NCI-H2107 (cell line): ENCODE data around the gene RFFL.
"Not testable (repeated sequence)": the region's sequence is repeated elsewhere in the genome, so short reads cannot be mapped to it uniquely, and the experiment has no call there.

Experiments used
- DNase-seq: peaks from one replicate; lab custom pipeline; 2025; lab: John Stamatoyannopoulos, UW

RFFL gene

GRCh38 chr17:35048685-35049379 lies 14.7 kb downstream of the RFFL start:
- DNase-seq = no peak

DNA sequence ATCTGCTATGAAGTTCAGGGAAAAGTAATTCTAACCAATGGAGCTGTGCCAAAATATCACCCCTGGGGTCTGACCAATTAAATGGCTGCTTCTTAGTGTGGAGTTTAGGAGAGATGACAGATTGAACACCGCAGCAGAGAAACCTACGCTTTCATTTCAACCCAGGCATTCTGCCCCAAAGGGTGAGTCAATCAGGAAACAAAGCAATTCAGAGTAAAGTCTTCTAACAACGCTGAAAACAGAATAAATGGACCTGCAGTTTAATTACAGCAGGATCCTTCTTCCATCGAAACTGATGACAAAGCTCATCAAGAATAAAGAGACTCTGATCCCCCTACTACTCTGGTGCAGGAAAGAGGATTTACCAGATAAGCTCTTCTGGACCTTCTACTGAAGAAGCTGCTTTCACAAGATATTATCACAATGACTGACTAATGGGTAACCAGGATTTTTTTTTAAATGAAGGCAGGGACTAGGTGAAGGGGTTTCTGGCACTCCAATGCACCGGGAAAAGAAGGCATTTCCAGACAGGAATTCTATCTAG lies 16.7 kb downstream of the RFFL start:
- DNase-seq = no peak

GRCh38 chr17:35046245-35046644 lies 17.3 kb downstream of the RFFL start:
- DNase-seq = no peak

DNA sequence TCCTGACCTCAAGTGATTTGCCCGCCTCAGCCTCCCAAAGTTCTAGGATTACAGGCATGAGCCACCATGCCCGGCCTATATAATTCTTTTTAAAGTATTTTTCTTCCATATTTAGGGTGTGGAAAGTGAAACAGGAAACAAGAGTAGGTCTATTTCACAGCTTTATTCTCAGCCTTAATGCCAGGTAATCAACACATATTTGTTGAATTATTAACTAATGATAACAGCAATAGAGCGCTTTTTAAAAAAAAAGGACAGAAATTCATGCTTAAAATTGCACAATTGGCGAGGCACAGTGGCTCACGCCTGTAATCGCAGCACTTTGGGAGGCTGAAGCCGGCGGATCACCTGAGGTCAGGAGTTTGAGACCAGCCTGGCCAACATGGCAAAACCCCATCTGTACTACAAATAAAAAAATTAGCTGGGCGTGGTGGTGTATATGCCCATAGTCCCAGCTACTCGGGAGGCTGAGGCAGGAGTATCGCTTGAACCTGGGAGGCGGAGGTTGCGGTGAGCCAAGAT lies 18.0 kb downstream of the RFFL start:
- DNase-seq = not testable (repeated sequence)

GRCh38 chr17:35044181-35044580 lies 19.3 kb downstream of the RFFL start:
- DNase-seq = no peak

DNA sequence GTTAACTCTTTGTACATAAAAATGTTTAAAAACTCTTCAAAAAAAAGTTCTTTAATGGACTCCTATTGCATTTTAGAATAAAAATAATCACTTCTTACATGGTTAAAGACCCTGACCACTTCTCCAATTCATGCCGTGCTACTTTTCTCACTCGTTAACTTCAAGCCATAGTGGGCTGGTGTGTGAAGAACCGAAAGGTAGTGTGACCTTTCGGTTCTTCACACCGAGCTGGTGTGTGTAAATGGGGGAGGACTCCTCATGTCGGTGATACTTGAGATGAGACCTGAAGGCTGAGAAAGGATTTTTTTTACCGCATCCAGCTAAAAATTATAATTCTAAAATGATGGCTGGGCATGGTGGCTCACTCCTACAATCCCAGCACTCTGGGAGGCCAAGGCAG lies 22.1 kb downstream of the RFFL start:
- no peak for DNase-seq

DNA sequence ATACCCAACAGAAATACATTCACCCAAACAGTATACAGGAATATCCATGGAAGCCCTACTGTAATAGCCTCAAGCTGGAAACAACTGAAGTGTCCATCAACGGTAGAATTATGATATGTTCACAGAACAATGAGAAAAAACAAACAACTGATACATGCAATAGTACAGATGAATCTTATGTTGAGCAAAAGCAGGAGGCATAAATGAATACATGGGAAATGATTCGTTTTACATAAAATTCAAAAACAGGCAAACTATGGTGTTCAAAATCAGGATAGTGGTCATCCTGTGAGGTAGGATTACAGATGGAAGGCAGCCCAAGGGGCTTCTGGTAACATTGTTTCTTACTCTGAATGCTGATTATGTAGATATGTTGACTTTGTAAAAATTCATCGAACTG lies 25.1 kb downstream of the RFFL start:
- DNase-seq = no peak

GRCh38 chr17:35030780-35031179 lies 32.7 kb downstream of the RFFL start:
- no peak for DNase-seq

DNA sequence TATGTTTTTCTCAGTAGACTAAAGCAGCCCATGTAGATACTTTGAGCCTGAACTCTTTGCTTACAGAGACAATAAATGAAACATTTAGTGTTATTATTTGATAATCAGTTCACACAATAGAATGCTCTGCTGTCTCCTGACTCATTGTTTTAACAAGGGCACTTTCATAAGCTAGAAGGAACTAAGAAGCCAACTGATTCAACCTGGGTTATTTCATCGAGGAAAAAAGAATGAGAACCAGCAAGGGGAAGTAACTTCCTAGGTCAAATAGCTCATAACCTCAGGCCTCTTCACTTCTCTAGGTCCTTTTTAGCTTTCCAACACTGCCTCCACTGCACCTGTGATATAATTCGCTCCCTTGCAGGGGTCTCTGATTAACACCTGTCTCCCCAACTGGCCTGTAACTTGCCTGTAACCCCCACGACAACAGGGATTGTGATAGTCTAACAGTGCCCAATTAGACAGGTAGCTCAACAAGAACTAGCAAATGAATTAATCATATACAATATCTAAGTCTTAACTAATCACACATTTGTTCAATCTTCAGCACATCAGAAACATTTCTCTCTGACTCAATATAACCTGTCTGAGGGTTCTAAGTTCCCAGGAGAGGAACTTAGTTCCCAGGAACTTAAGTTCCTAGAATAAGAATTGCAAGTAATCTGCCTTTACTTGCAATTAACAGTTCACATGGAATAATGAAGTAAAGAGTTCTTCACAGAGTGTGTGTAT lies 34.8 kb downstream of the RFFL start:
- no peak for DNase-seq

DNA sequence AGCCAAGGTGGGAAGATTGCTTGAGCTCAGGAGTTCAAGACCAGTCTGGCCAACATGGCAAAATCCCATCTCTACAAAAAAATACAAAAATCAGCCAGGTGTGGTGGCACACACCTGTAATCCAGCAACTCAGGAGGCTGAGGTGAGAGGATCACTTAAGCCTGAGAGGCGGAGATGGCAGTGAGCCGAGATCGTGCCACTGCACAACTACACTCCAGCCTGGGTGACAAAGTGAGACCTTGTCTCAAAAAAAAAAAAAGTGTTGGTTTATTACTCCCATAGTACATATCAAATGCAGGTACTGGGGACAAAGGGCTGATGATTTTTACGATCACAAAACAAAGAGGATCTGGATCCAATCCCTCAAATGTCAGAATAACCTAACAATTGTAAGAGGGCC lies 35.4 kb downstream of the RFFL start:
- not testable (repeated sequence) for DNase-seq

DNA sequence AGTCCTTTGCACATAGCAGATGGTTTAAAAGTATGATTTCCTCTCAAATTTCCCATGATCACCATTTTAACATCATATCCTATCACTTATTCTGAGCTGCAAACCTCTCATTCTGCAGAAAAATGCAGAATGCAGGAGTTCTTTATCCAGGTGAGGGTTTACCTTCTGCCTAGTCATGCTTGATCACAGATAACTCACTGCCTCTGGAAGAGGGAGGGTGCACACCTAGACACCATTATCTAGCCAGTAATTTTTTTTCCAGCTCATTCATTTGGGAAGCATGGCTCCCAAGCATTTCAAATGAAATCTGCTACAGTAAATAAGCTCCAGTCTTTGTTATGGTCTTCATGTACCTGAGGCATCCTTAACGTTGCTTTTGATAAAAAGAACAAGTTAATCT lies 38.0 kb downstream of the RFFL start:
- no peak for DNase-seq

DNA sequence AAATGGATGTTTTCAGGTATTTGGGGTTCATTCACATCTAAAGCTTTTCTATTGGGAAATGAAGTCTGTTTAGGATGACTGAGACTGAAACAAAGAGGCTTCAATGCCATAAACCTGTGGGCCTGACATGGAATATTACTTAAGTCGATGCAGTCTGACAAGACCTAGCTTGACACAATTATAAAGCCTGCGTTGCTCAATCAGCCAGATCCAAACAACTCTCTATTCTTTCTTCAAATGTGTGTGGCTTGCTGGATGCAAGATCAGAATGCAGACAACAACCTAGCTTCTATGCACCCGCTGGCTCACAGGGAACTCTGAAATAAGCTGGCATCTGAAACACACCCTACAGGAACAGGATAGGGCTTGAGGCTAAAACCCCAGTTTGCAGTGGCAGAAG lies 40.0 kb downstream of the RFFL start:
- no peak for DNase-seq

GRCh38 chr17:35022536-35023063 lies 40.9 kb downstream of the RFFL start:
- no peak for DNase-seq

- no peak for DNase-seq
Measured at GRCh38 chr17:35021520-35022380, 41.8 kb downstream of the RFFL start.

DNA sequence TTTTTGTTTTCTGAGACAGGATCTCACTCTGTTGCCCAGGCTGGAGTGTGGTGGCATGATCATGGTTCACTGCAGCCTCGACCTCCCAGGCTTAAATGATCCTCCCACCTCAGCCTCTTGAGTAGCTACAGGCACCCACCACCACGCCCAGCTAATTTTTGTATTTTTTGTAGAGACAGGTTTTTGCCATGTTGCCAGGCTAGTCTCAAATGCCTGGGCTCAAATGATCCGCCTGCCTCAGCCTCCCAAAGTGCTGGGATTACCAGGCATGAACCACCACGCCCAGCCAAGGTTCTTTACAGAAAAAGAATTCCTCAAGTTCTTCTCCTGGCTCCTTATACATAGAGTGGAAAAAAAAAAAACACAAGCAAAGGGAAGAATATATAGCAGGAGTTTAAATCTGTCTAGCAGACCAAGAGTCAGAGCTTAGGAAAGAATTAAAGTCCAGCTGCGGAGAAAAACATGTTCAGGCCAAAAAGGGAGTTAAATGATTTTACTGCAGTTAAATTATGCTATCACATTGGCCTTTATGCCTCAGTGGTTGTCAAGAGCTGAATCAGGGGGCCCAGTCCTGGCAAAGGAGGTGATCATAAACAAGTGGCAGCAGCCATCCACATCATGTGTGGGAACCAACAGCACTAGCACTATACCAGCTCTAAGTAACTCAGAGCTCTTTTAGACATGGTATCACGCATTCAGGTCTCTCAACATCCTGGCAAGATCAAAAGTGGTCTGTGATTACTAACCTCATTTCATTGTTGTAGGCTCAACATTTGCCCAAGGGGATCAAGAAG lies 43.9 kb downstream of the RFFL start:
- no peak for DNase-seq

GRCh38 chr17:35018814-35019213 lies 44.7 kb downstream of the RFFL start:
- DNase-seq = no peak

GRCh38 chr17:35017021-35017420 lies 46.5 kb downstream of the RFFL start:
- DNase-seq = no peak

DNA sequence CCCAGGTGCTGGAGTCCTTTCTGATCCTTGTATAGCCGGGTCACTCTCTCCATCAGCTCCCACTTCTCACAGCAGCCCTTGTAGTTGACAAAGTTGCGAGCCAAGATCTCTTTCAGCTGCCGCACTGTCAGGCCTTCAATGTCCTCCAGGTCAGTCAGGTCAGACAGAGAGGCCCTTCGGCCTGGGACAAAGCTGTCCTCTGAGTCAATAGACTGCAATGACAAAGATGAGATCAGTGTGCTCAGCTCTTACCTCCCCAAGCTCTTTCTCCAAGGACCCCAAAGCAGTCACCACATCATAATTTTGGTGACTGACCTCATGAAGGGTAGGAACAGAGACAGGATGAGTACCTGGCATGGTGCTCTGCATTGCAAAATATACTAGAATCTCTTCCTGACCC lies 47.1 kb downstream of the RFFL start:
- no peak for DNase-seq

GRCh38 chr17:35011671-35012216 lies 51.8 kb downstream of the RFFL start:
- peak; percentile 46 for DNase-seq

DNA sequence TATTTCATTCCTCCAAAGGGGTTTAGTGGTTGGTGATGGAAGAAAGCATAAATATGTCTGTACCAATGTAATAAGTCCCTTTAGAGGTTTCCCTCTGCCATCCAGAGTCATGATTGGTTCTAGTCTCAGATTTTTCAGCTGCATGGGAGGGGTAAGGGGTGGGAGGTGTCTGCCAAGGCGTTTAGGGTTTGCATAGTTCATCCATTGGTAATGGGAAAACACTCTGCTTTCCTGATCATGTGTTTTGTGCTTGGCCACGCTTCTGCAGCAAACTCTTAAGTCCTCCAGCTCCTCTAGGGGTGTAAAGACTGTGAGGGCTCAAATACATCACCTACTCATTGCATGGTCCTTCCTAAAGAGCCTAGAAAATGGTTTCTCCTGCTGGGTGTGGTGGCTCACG lies 53.4 kb downstream of the RFFL start:
- no peak for DNase-seq

- no peak for DNase-seq
Measured at GRCh38 chr17:35006961-35007360, 56.5 kb downstream of the RFFL start.
